Endothelial cell of umbilical vein (primary cell): ENCODE data around the gene JAGN1. TPM values are rescaled to one million over a fixed set of nuclear protein-coding genes. Genes with fewer than 3 reads are reported as not detected.

Experiments
- BruUV-seq: library from RNA; stranded (reverse); fragments of 400-500 nt; replicated peaks from 2 replicates; lab custom pipeline; 2021; lab: Mats Ljungman, UMichigan
- CTCF ChIA-PET: fragments of 300-600, 350-600 bp; sonication (Branson Sonifier 250); formaldehyde crosslinking; loops from one replicate; lab custom pipeline; 2021; ENCODE audit warnings: antibody characterized with exemption, inconsistent platforms; lab: Charles Lee
- POLR2A ChIA-PET: fragments of 300-600, 350-600 bp; sonication (Branson Sonifier 250); formaldehyde crosslinking; loops from one replicate; lab custom pipeline; 2021; ENCODE audit warnings: antibody characterized with exemption, inconsistent platforms; lab: Charles Lee
- DNase-seq: peaks from one replicate; pipeline ENCODE4 v3.0.0-alpha.2; 2011; ENCODE audit warnings: low read depth, low spot score
- FAIRE-seq: peaks from 2 replicates; lab custom pipeline; 2011; peaks lifted over from hg19 to GRCh38; lab: Jason Lieb, UNC
- H2AFZ ChIP-seq: 2 replicates; pipeline ENCODE4 v1.6.0; 2012; ENCODE audit warnings: low read depth, low read length, control low read depth, inconsistent platforms
- H3K27ac ChIP-seq: 2 replicates; pipeline ENCODE4 v1.5.1; 2011; ENCODE audit warnings: low read depth, mild to moderate bottlenecking, control low read depth, low read length, moderate library complexity; ENCODE audit not compliant: insufficient read depth
- H3K27me3 ChIP-seq, 2 experiments: 2 replicates each; pipeline versions ENCODE4 v1.6.0 to v1.6.1; 2011; ENCODE audit warnings: low read length in 2 of 2, mixed read lengths in 1 of 2; ENCODE audit not compliant: control insufficient read depth in 2 of 2, insufficient read depth in 2 of 2
- H3K36me3 ChIP-seq, 2 experiments: 2 replicates in 1 of 2; 3 replicates in 1 of 2; pipeline ENCODE4 v1.5.1; 2011; ENCODE audit warnings: low read length in 2 of 2, mild to moderate bottlenecking in 1 of 2, moderate library complexity in 1 of 2; ENCODE audit not compliant: control insufficient read depth in 2 of 2, insufficient read depth in 2 of 2; ENCODE audit errors: extremely low read depth in 1 of 2
- H3K4me1 ChIP-seq: 3 replicates; pipeline ENCODE4 v1.5.1; 2011; ENCODE audit warnings: mild to moderate bottlenecking, low read length; ENCODE audit not compliant: control insufficient read depth, insufficient read depth; ENCODE audit errors: extremely low read depth
- H3K4me2 ChIP-seq: 2 replicates; pipeline ENCODE4 v1.6.1; 2011; ENCODE audit warnings: low read length, control low read depth, mixed read lengths; ENCODE audit not compliant: insufficient read depth
- H3K4me3 ChIP-seq, 3 experiments: fragments of 200-600 bp in 1 of 3; sonication (generic), shearing (Covaris generic) in 1 of 3; replicated peaks in 1 of 3; 2 replicates each; pipeline ENCODE4 v1.5.1; 2011 to 2016; ENCODE audit warnings: control low read depth in 3 of 3, low read length in 3 of 3, mild to moderate bottlenecking in 2 of 3, inconsistent platforms in 1 of 3, low read depth in 1 of 3, moderate library complexity in 1 of 3; ENCODE audit not compliant: insufficient read depth in 1 of 3
- H3K79me2 ChIP-seq: 2 replicates; pipeline ENCODE4 v1.6.0; 2012; ENCODE audit warnings: low read length, inconsistent platforms; ENCODE audit not compliant: control insufficient read depth, insufficient read depth
- H3K9ac ChIP-seq: replicated peaks from 2 replicates; pipeline ENCODE3; 2011; ENCODE audit warnings: low read length, control low read depth; ENCODE audit not compliant: insufficient read depth; ENCODE audit errors: extremely low read depth
- H3K9me1 ChIP-seq: replicated peaks from 3 replicates; pipeline ENCODE4 v1.6.0; 2011; ENCODE audit warnings: mild to moderate bottlenecking, low read length; ENCODE audit not compliant: control insufficient read depth, insufficient read depth; ENCODE audit errors: extremely low read depth
- H3K9me3 ChIP-seq: replicated peaks from 2 replicates; pipeline ENCODE4 v1.5.1; 2012; ENCODE audit warnings: low read length, inconsistent platforms; ENCODE audit not compliant: control insufficient read depth, insufficient read depth
- H4K20me1 ChIP-seq: replicated peaks from 2 replicates; pipeline ENCODE3; 2011; ENCODE audit warnings: mild to moderate bottlenecking, low read length; ENCODE audit not compliant: control insufficient read depth, insufficient read depth; ENCODE audit errors: extremely low read depth
- EZH2 ChIP-seq: IDR thresholded peaks from 2 replicates; pipeline ENCODE4 v1.6.1; 2012; ENCODE audit warnings: borderline replicate concordance, low read depth, mild to moderate bottlenecking, moderate library complexity, low read length, inconsistent platforms; ENCODE audit not compliant: severe bottlenecking
- FOS ChIP-seq: IDR thresholded peaks from 2 replicates; pipeline ENCODE4 v1.6.1; 2011; ENCODE audit warnings: mild to moderate bottlenecking, low read length, moderate library complexity, borderline replicate concordance; ENCODE audit not compliant: insufficient read depth
- GATA2 ChIP-seq: IDR thresholded peaks from 2 replicates; pipeline ENCODE4 v1.7.0; 2011; ENCODE audit warnings: low read depth, mild to moderate bottlenecking, moderate library complexity, mixed read lengths, low read length; ENCODE audit not compliant: insufficient read length, insufficient read depth
- JUN ChIP-seq: IDR thresholded peaks from 2 replicates; pipeline ENCODE4 v1.6.1; 2011; ENCODE audit warnings: borderline replicate concordance, low read depth; ENCODE audit not compliant: insufficient read length, insufficient read depth
- MYC ChIP-seq: IDR thresholded peaks from one replicate; pipeline ENCODE4 v1.6.1; 2011; ENCODE audit warnings: mild to moderate bottlenecking, low read depth, low read length
- POLR2A ChIP-seq: IDR thresholded peaks from 2 replicates; pipeline ENCODE4 v1.6.1; 2012; ENCODE audit warnings: low read depth, mild to moderate bottlenecking, control low read depth, low read length
- POLR2AphosphoS5 ChIP-seq: IDR thresholded peaks from 2 replicates; pipeline ENCODE4 v1.6.1; 2012; ENCODE audit warnings: low read depth, mild to moderate bottlenecking, control low read depth, low read length, moderate library complexity; ENCODE audit not compliant: insufficient read depth
- dilution Hi-C: fragments of 300-500 bp; cut with MboI; formaldehyde crosslinking; loops from one replicate; pipeline ENCODE4 v1.15.0; 2019; ENCODE audit warnings: low sequenced_read_pairs; ENCODE audit not compliant: extremely low pct_ligation_motif_present
- intact Hi-C: fragments of 100-400 bp; cut with micrococcal nuclease; formaldehyde crosslinking; loops from one replicate; pipeline ENCODE4 v1.10.0; 2022
- polyA plus RNA-seq, 4 experiments: library from polyadenylated mRNA; depleted of rRNA in 3 of 4; stranded (reverse) in 3 of 4; unstranded in 1 of 4; fragments of >200 nt; gene quantifications; 2 replicates each; pipeline versions ENCODE4 v1.2.1 to v1.2.3, GENCODE V29; 2011 to 2012; ENCODE audit warnings: missing spikeins in 1 of 4
- total RNA-seq: library from RNA; stranded (reverse); gene quantifications from 2 replicates; pipeline ENCODE4 v1.2.3, GENCODE V29; 2021
- TF ChIP-seq, protein P1 (sequence below): IDR thresholded peaks from 2 replicates; pipeline ENCODE4 v1.6.1; 2011; ENCODE audit not compliant: insufficient read depth, insufficient read length
- TF ChIP-seq, protein P2 (sequence below), 2 donors: IDR thresholded peaks; 1 replicate in 1 of 2; 2 replicates in 1 of 2; pipeline ENCODE4 v1.5.1; 2011; ENCODE audit warnings: low read length in 2 of 2, mild to moderate bottlenecking in 2 of 2, moderate library complexity in 2 of 2, control low read depth in 1 of 2, inconsistent platforms in 1 of 2, low read depth in 1 of 2; ENCODE audit not compliant: insufficient read depth in 1 of 2; ENCODE audit errors: extremely low read depth in 1 of 2

JAGN1 gene
- total and polyA plus RNA-seq, 2 donors (not counting 3 experiments of a cell fraction or from before 2014, with no cell fraction given) = 29.6 to 46.5 TPM

DNA sequence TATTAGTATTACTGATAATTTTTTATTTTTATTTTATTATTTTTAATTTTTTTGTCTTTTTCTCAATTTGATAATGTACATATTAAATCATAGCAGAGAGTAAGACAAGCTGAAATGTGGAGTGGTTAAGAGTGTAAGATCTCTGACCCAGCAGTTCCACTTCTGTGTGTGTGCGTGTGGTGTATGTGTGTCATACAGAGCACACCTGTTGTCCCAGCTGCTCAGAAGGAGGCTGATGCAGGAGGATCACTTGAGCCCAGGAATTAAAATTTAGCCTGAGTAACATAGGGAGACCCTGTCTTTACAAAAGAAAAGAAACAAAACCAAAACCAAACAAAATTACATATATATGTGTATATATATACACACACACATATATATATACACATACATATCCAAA lies 9.0 kb upstream of the JAGN1 start:
- DNase-seq (no peak), FAIRE-seq (no peak)
- no peak overlapping the region for H3K4me3 ChIP-seq
- no peaks in the 10 kb centered on the region for H3K36me3 ChIP-seq
- H3K9me3 ChIP-seq = no peaks in the 10 kb centered on the region
- intact Hi-C loops = no loop called here
- ChIA-PET CTCF (no interaction called here), POLR2A (interaction anchor here (0.8 kb wide), 1 partner anchor 399 kb away, joined by 5 read pairs; no protein-coding TSS in a partner anchor)
- no peak overlapping the region for H3K4me2 ChIP-seq
- no peaks in the 10 kb centered on the region for H3K27me3 ChIP-seq
- dilution Hi-C loops = no loop called here
- no peaks in the 10 kb centered on the region for H3K79me2 ChIP-seq
- no peaks in the 10 kb centered on the region for H4K20me1 ChIP-seq
- BruUV-seq = no TSS peak
- peaks cover 7% of the 10 kb centered on the region for H3K4me1 ChIP-seq
- H3K9ac ChIP-seq = no peak overlapping the region
- H3K9me1 ChIP-seq = no peaks in the 10 kb centered on the region
- TF ChIP-seq MYC (no peak), GATA2 (no peak), JUN (no peak), FOS (no peak), EZH2 (no peak), POLR2A (no peak), POLR2AphosphoS5 (no peak)
- TF ChIP-seq, protein P1, sequence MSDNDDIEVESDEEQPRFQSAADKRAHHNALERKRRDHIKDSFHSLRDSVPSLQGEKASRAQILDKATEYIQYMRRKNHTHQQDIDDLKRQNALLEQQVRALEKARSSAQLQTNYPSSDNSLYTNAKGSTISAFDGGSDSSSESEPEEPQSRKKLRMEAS = no peak
- TF ChIP-seq, protein P2, sequence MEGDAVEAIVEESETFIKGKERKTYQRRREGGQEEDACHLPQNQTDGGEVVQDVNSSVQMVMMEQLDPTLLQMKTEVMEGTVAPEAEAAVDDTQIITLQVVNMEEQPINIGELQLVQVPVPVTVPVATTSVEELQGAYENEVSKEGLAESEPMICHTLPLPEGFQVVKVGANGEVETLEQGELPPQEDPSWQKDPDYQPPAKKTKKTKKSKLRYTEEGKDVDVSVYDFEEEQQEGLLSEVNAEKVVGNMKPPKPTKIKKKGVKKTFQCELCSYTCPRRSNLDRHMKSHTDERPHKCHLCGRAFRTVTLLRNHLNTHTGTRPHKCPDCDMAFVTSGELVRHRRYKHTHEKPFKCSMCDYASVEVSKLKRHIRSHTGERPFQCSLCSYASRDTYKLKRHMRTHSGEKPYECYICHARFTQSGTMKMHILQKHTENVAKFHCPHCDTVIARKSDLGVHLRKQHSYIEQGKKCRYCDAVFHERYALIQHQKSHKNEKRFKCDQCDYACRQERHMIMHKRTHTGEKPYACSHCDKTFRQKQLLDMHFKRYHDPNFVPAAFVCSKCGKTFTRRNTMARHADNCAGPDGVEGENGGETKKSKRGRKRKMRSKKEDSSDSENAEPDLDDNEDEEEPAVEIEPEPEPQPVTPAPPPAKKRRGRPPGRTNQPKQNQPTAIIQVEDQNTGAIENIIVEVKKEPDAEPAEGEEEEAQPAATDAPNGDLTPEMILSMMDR (IDR thresholded peaks at IDR 0.05; ENCODE audit: extremely low read depth in 1 of 2, insufficient read depth in 1 of 2, low read depth in 1 of 2, low read length in 2 of 2) = no peak
- no peak overlapping the region for H3K27ac ChIP-seq
- H2AFZ ChIP-seq = no peak overlapping the region
